ENCODE data around the gene RBKS.

The RBKS gene

GRCh38 chr2:27890146-27890923 lies at the start of gene RBKS, which contains the start of gene BABAM2:
TSS of gene RBKS (minus strand) at chr2:27890387. CDS start at chr2:27890345, 42 bp downstream.
TSS of gene BABAM2 (plus strand) at chr2:27890729. CDS start at chr2:27894557, 3,828 bp downstream.
- DNase-seq: peak; percentile 73

- DNase-seq: no peak
Measured at GRCh38 chr2:27935026-27935425, 44.8 kb upstream of the RBKS start.

GRCh38 chr2:27932396-27932795 lies 42.2 kb upstream of the RBKS start:
- DNase-seq: no peak

- DNase-seq: no peak
Measured at GRCh38 chr2:27931361-27931950, 41.3 kb upstream of the RBKS start.

GRCh38 chr2:27929916-27930486 lies 39.8 kb upstream of the RBKS start:
- no peak for DNase-seq

- no peak for DNase-seq
Measured at GRCh38 chr2:27925766-27926472, 35.7 kb upstream of the RBKS start.

GRCh38 chr2:27922842-27923241 lies 32.7 kb upstream of the RBKS start:
- no peak for DNase-seq

GRCh38 chr2:27921880-27922547 lies 31.8 kb upstream of the RBKS start:
- no peak for DNase-seq

GRCh38 chr2:27921424-27921823 lies 31.2 kb upstream of the RBKS start:
- no peak for DNase-seq

GRCh38 chr2:27920148-27920885 lies 30.1 kb upstream of the RBKS start:
- no peak for DNase-seq

- no peak for DNase-seq
Measured at GRCh38 chr2:27916293-27916995, 26.3 kb upstream of the RBKS start.

- DNase-seq: no peak
Measured at GRCh38 chr2:27915874-27916273, 25.7 kb upstream of the RBKS start.

- no peak for DNase-seq
Measured at GRCh38 chr2:27915191-27915590, 25.0 kb upstream of the RBKS start.

- DNase-seq: no peak
Measured at GRCh38 chr2:27914805-27915175, 24.6 kb upstream of the RBKS start.

GRCh38 chr2:27914041-27914804 lies 24.0 kb upstream of the RBKS start:
- DNase-seq: no peak

- no peak for DNase-seq
Measured at GRCh38 chr2:27912512-27912911, 22.3 kb upstream of the RBKS start.

GRCh38 chr2:27911458-27912210 lies 21.4 kb upstream of the RBKS start:
- DNase-seq: no peak

GRCh38 chr2:27909901-27910300 lies 19.7 kb upstream of the RBKS start:
- no peak for DNase-seq

- no peak for DNase-seq
Measured at GRCh38 chr2:27907547-27907946, 17.4 kb upstream of the RBKS start.

GRCh38 chr2:27906074-27906473 lies 15.9 kb upstream of the RBKS start:
- DNase-seq: no peak

Measured in DMS79 (cell line).